Astrocyte (in vitro differentiated cells and primary cell): ENCODE data around the gene BABAM1. TPM values are rescaled to one million over a fixed set of nuclear protein-coding genes. Genes with fewer than 3 reads are reported as not detected.
"Not testable (repeated sequence)": the region's sequence is repeated elsewhere in the genome, so short reads cannot be mapped to it uniquely, and the experiment has no call there.

Experiments
- DNase-seq: peaks from one replicate; pipeline ENCODE4 v3.0.0-alpha.2; 2010; ENCODE audit warnings: low read depth
- FAIRE-seq: peaks from 2 replicates; lab custom pipeline; 2011; peaks lifted over from hg19 to GRCh38; lab: Jason Lieb, UNC
- H2AFZ ChIP-seq: 2 replicates; pipeline ENCODE4 v1.6.0; 2012; ENCODE audit warnings: low read depth, low read length, inconsistent platforms
- H3K27ac ChIP-seq: 2 replicates; pipeline ENCODE4 v1.5.1; 2011; ENCODE audit warnings: low read depth, low read length, inconsistent platforms
- H3K27me3 ChIP-seq: 2 replicates; pipeline ENCODE4 v1.6.0; 2011; ENCODE audit warnings: low read length, inconsistent platforms; ENCODE audit not compliant: insufficient read depth
- H3K36me3 ChIP-seq: 2 replicates; pipeline ENCODE4 v1.5.1; 2011; ENCODE audit warnings: low read length, inconsistent platforms; ENCODE audit not compliant: insufficient read depth
- H3K4me1 ChIP-seq: 2 replicates; pipeline ENCODE4 v1.5.1; 2011; ENCODE audit warnings: low read length, inconsistent platforms; ENCODE audit not compliant: insufficient read depth
- H3K4me2 ChIP-seq: 2 replicates; pipeline ENCODE4 v1.6.0; 2012; ENCODE audit warnings: low read length, inconsistent platforms
- H3K4me3 ChIP-seq: 2 replicates; pipeline ENCODE4 v1.5.1; 2011; ENCODE audit warnings: low read depth, mild to moderate bottlenecking, low read length, inconsistent platforms; ENCODE audit not compliant: insufficient read depth
- H3K79me2 ChIP-seq: 2 replicates; pipeline ENCODE4 v1.6.0; 2012; ENCODE audit warnings: mild to moderate bottlenecking, low read length, inconsistent platforms; ENCODE audit not compliant: insufficient read depth
- H3K9ac ChIP-seq: 2 replicates; pipeline ENCODE4 v1.6.0; 2012; ENCODE audit warnings: mild to moderate bottlenecking, low read length, inconsistent platforms
- H3K9me3 ChIP-seq: 2 replicates; pipeline ENCODE4 v1.5.1; 2012; ENCODE audit warnings: low read depth, mild to moderate bottlenecking, low read length, inconsistent platforms; ENCODE audit not compliant: insufficient read depth
- H4K20me1 ChIP-seq: 2 replicates; pipeline ENCODE4 v1.6.0; 2012; ENCODE audit warnings: low read length, inconsistent platforms; ENCODE audit not compliant: insufficient read depth
- H3K27ac Mint-ChIP-seq: one replicate; pipeline ENCODE4 v1.8.0; 2021; ENCODE audit warnings: mild to moderate bottlenecking, mixed read lengths; ENCODE audit not compliant: unreplicated experiment
- H3K27me3 Mint-ChIP-seq: one replicate; pipeline ENCODE4 v1.8.0; 2021; ENCODE audit warnings: low read depth, mixed read lengths; ENCODE audit not compliant: unreplicated experiment
- H3K36me3 Mint-ChIP-seq: one replicate; pipeline ENCODE4 v1.8.0; 2021; ENCODE audit warnings: low read depth, mixed read lengths; ENCODE audit not compliant: unreplicated experiment
- H3K4me1 Mint-ChIP-seq: one replicate; pipeline ENCODE4 v1.8.0; 2021; ENCODE audit warnings: low read depth, mixed read lengths; ENCODE audit not compliant: unreplicated experiment
- H3K4me3 Mint-ChIP-seq: one replicate; pipeline ENCODE4 v1.8.0; 2021; ENCODE audit warnings: mild to moderate bottlenecking, moderate library complexity, mixed read lengths; ENCODE audit not compliant: unreplicated experiment
- H3K9me3 Mint-ChIP-seq: one replicate; pipeline ENCODE4 v1.8.0; 2021; ENCODE audit warnings: mild to moderate bottlenecking, mixed read lengths; ENCODE audit not compliant: unreplicated experiment
- CTCF ChIP-seq: IDR thresholded peaks from 2 replicates; pipeline ENCODE4 v1.5.1; 2011; ENCODE audit warnings: low read depth, mild to moderate bottlenecking, inconsistent platforms, low read length, moderate library complexity; ENCODE audit not compliant: insufficient read depth
- EZH2 ChIP-seq: IDR thresholded peaks from 2 replicates; pipeline ENCODE4 v1.6.1; 2012; ENCODE audit warnings: mild to moderate bottlenecking, low read length, inconsistent platforms; ENCODE audit not compliant: insufficient read depth
- total RNA-seq: library from RNA; stranded (reverse); gene quantifications from 2 replicates; pipeline ENCODE4 v1.2.1, GENCODE V29; 2021

The BABAM1 gene
- total RNA-seq, 1 donor from 2014 or later, result 112 TPM

DNA sequence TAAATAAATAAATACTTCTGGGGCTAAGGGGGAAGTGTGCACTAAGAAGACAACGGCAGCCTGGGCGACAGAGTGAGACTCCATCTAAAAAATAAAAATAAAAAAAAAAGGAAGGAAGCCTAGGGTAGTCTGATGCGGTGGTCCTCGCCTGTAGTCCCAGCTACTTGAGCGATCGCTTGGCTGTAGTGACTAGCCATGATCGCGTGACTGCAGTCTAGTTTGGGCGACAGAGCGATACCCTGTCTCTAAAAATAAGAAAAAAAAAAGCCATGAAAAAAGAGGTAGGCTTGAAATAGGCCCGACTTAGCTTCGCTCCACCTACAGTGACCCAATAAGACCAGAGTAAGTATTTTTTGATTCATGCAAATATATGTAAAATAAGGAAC lies 661 bp upstream of the BABAM1 start:
- Histone ChIP-seq H3K4me3 (no peak overlapping the region), H3K36me3 (peaks cover 5% of the 10 kb centered on the region), H3K4me2 (no peak overlapping the region), H3K79me2 (peaks cover 16% of the 10 kb centered on the region), H2AFZ (peak overlapping the region; percentile 30), H3K27me3 (no peaks in the 10 kb centered on the region), H3K27ac (no peak overlapping the region), H3K9ac (no peak overlapping the region), H3K9me3 (no peaks in the 10 kb centered on the region), H4K20me1 (no peaks in the 10 kb centered on the region), H3K4me1 (no peaks in the 10 kb centered on the region)
- DNase-seq, result no peak
- Mint-ChIP-seq H3K4me1 (peaks cover 2% of the 10 kb centered on the region), H3K36me3 (peaks cover 3% of the 10 kb centered on the region), H3K9me3 (no peaks in the 10 kb centered on the region), H3K4me3 (peak overlapping the region; percentile 96), H3K27ac (no peak overlapping the region), H3K27me3 (no peaks in the 10 kb centered on the region)
- TF ChIP-seq EZH2, result no peak
- no peak for TF ChIP-seq CTCF
- no peak for FAIRE-seq

- Histone ChIP-seq H3K4me1 (no peaks in the 10 kb centered on the region), H2AFZ (no peak overlapping the region), H3K4me2 (peak overlapping the region; percentile 92), H3K9me3 (no peaks in the 10 kb centered on the region), H3K4me3 (no peak overlapping the region), H3K27ac (no peak overlapping the region), H3K79me2 (peaks cover 16% of the 10 kb centered on the region), H3K36me3 (peaks cover 5% of the 10 kb centered on the region), H4K20me1 (no peaks in the 10 kb centered on the region), H3K9ac (no peak overlapping the region), H3K27me3 (no peaks in the 10 kb centered on the region)
- TF ChIP-seq CTCF (no peak), EZH2 (no peak)
- no peaks in the 10 kb centered on the region for H3K9me3 Mint-ChIP-seq
- no peaks in the 10 kb centered on the region for H3K27me3 Mint-ChIP-seq
- FAIRE-seq (no peak), DNase-seq (no peak)
- H3K36me3 Mint-ChIP-seq, result peaks cover 3% of the 10 kb centered on the region
- peak overlapping the region; percentile 94 for H3K27ac Mint-ChIP-seq
- peak overlapping the region; percentile 62 for H3K4me3 Mint-ChIP-seq
- peaks cover 2% of the 10 kb centered on the region for H3K4me1 Mint-ChIP-seq
Observed at GRCh38 chr19:17268754-17269153, 1.5 kb downstream of the BABAM1 start.

- FAIRE-seq, H3K4me3 Mint-ChIP-seq, H3K4me1 ChIP-seq, H3K27me3 ChIP-seq, H3K9me3 ChIP-seq, H3K4me3 ChIP-seq, H4K20me1 ChIP-seq, H3K27ac Mint-ChIP-seq, DNase-seq, H2AFZ ChIP-seq, H3K9me3 Mint-ChIP-seq, H3K27ac ChIP-seq, H3K4me2 ChIP-seq, H3K27me3 Mint-ChIP-seq, H3K79me2 ChIP-seq, H3K9ac ChIP-seq, H3K4me1 Mint-ChIP-seq: not testable (repeated sequence)
- H3K36me3 Mint-ChIP-seq, result peaks cover 15% of the 10 kb centered on the region
- H3K36me3 ChIP-seq, result peaks cover 16% of the 10 kb centered on the region
Observed at GRCh38 chr19:17274892-17275291, 7.6 kb downstream of the BABAM1 start.
